ENCODE data around the gene PTTG1IP.

The PTTG1IP gene

GRCh38 chr21:44853601-44854390 is 19.7 kb downstream of the PTTG1IP start:
- no peak for TF ChIP-seq CTCF (conservative IDR thresholded peaks at IDR 0.05; ENCODE audit: low read depth, low read length)

GRCh38 chr21:44850905-44851657 is 22.4 kb downstream of the PTTG1IP start:
- H3K4me3 ChIP-seq (IDR thresholded peaks at IDR 0.05; ENCODE audit: insufficient read depth, low read depth, low read length), result no peak overlapping the region
- no peaks in the 10 kb centered on the region for H3K4me1 ChIP-seq (ENCODE audit: low read depth, poor library complexity, severe bottlenecking)
- no peaks in the 10 kb centered on the region for H3K27me3 ChIP-seq (ENCODE audit: insufficient read depth, low read depth)
- TF ChIP-seq CTCF (conservative IDR thresholded peaks at IDR 0.05; ENCODE audit: low read depth, low read length), result no peak
- H2AFZ ChIP-seq (ENCODE audit: low read depth), result no peak overlapping the region
- peaks cover 19% of the 10 kb centered on the region for H3K36me3 ChIP-seq (ENCODE audit: insufficient read depth)
- H3K4me2 ChIP-seq, result no peak overlapping the region
- no peaks in the 10 kb centered on the region for H4K20me1 ChIP-seq (ENCODE audit: insufficient read depth)
- H3K9ac ChIP-seq, result no peak overlapping the region
- H3K27ac ChIP-seq, result no peak overlapping the region
- H3K79me2 ChIP-seq (ENCODE audit: insufficient read depth, low read depth), result no peaks in the 10 kb centered on the region

More at GRCh38 chr21:44853601-44854390, 19.7 kb downstream of the PTTG1IP start:
- Histone ChIP-seq H3K4me1 (ENCODE audit: low read depth, poor library complexity, severe bottlenecking) (no peaks in the 10 kb centered on the region), H3K36me3 (ENCODE audit: insufficient read depth) (peaks cover 19% of the 10 kb centered on the region), H3K4me2 (no peak overlapping the region), H3K27me3 (ENCODE audit: insufficient read depth, low read depth) (no peaks in the 10 kb centered on the region), H3K9ac (no peak overlapping the region), H3K27ac (no peak overlapping the region), H3K79me2 (ENCODE audit: insufficient read depth, low read depth) (no peaks in the 10 kb centered on the region), H4K20me1 (ENCODE audit: insufficient read depth) (no peaks in the 10 kb centered on the region), H2AFZ (ENCODE audit: low read depth) (no peak overlapping the region), H3K4me3 (IDR thresholded peaks at IDR 0.05; ENCODE audit: insufficient read depth, low read depth, low read length) (no peak overlapping the region)

GRCh38 chr21:44850208-44850800 is 23.2 kb downstream of the PTTG1IP start:
- TF ChIP-seq CTCF (conservative IDR thresholded peaks at IDR 0.05; ENCODE audit: low read depth, low read length), result no peak
- Histone ChIP-seq H3K36me3 (ENCODE audit: insufficient read depth) (peaks cover 19% of the 10 kb centered on the region), H3K4me1 (ENCODE audit: low read depth, poor library complexity, severe bottlenecking) (no peaks in the 10 kb centered on the region), H3K9ac (no peak overlapping the region), H4K20me1 (ENCODE audit: insufficient read depth) (no peaks in the 10 kb centered on the region), H3K4me2 (no peak overlapping the region), H3K4me3 (IDR thresholded peaks at IDR 0.05; ENCODE audit: insufficient read depth, low read depth, low read length) (no peak overlapping the region), H3K79me2 (ENCODE audit: insufficient read depth, low read depth) (no peaks in the 10 kb centered on the region), H2AFZ (ENCODE audit: low read depth) (no peak overlapping the region), H3K27ac (no peak overlapping the region), H3K27me3 (ENCODE audit: insufficient read depth, low read depth) (peaks cover under 1% of the 10 kb centered on the region; the same call in 1 of the 2 replicates)

- no peaks in the 10 kb centered on the region for H3K79me2 ChIP-seq (ENCODE audit: insufficient read depth, low read depth)
- no peaks in the 10 kb centered on the region for H3K4me1 ChIP-seq (ENCODE audit: low read depth, poor library complexity, severe bottlenecking)
- H2AFZ ChIP-seq (ENCODE audit: low read depth), result no peak overlapping the region
- H3K9ac ChIP-seq, result no peak overlapping the region
- peaks cover 19% of the 10 kb centered on the region for H3K36me3 ChIP-seq (ENCODE audit: insufficient read depth)
- no peak overlapping the region for H3K4me2 ChIP-seq
- no peaks in the 10 kb centered on the region for H4K20me1 ChIP-seq (ENCODE audit: insufficient read depth)
- no peak for TF ChIP-seq CTCF (conservative IDR thresholded peaks at IDR 0.05; ENCODE audit: low read depth, low read length)
- H3K27me3 ChIP-seq (ENCODE audit: insufficient read depth, low read depth), result peaks cover 4% of the 10 kb centered on the region; the same call in 1 of the 2 replicates
- H3K27ac ChIP-seq, result no peak overlapping the region
- H3K4me3 ChIP-seq (IDR thresholded peaks at IDR 0.05; ENCODE audit: insufficient read depth, low read depth, low read length), result no peak overlapping the region
Observed at GRCh38 chr21:44849616-44850130, 23.8 kb downstream of the PTTG1IP start.
